GM12801 (cell line): ENCODE measurements around the gene RIMS3.

Experiments used
- TF ChIP-seq, protein P1 (sequence below): IDR thresholded peaks from one replicate; pipeline ENCODE4 v1.5.1; 2011; ENCODE audit warnings: control low read depth; ENCODE audit not compliant: insufficient read length; ENCODE audit errors: extremely low read depth

RIMS3 gene

DNA sequence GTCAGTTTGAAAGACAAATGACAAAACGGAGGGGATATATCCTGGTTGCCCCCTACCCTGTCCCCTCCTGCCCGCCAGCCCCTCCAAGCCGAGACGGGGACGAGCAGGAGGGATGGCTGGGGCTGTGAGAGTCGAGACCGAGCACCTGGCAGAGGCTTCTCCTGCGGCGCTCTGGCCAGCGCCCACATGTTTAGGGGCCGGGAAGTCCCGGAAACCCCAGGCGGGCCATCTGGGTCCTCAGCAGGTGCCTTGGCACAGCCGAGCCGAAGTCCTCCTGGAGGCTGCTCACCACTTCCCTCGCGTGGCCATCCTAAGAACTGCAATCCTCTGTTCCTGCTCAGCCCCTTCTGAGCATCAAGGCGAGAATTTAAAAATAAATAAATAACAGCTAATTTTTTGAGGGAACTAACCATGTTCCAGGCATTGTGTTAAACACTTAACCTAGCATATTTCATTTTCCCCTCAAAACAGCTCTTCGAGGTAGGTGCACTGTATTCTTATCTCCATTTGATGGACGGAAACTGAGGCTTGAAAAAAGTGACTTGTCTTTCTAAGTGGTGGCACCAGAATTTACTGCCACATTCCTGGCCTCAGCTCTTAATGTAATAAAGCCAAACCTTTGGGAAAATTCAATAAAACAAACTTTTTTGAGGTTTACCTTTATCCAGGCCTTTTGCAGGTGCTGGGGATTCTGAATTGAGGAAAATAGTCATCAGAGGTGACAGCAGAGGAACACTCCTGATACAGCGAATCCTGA, 3.5 kb upstream of the RIMS3 start:
- TF ChIP-seq, protein P1, sequence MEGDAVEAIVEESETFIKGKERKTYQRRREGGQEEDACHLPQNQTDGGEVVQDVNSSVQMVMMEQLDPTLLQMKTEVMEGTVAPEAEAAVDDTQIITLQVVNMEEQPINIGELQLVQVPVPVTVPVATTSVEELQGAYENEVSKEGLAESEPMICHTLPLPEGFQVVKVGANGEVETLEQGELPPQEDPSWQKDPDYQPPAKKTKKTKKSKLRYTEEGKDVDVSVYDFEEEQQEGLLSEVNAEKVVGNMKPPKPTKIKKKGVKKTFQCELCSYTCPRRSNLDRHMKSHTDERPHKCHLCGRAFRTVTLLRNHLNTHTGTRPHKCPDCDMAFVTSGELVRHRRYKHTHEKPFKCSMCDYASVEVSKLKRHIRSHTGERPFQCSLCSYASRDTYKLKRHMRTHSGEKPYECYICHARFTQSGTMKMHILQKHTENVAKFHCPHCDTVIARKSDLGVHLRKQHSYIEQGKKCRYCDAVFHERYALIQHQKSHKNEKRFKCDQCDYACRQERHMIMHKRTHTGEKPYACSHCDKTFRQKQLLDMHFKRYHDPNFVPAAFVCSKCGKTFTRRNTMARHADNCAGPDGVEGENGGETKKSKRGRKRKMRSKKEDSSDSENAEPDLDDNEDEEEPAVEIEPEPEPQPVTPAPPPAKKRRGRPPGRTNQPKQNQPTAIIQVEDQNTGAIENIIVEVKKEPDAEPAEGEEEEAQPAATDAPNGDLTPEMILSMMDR = no peak

DNA sequence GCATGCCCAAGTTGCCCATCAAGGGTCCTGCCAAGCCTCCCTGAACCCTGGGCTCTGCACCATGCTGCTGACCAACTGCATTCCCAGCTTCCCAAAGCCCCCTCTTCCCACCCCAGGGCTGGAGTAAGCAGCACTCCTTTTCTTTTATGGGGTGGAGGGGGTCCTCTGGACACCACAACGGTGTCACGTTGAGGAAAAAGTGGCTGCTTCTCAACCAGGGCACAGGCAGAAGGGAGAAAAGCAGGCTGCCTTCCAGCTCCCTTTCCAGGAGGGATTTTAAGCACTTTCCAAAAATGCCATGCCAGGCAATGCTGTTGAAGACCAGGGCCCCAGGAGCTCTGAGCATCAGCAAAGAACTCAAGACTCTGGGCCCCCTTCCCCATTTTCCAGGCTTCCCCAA, 691 bp downstream of the RIMS3 start:
- TF ChIP-seq, protein P1 = no peak

DNA sequence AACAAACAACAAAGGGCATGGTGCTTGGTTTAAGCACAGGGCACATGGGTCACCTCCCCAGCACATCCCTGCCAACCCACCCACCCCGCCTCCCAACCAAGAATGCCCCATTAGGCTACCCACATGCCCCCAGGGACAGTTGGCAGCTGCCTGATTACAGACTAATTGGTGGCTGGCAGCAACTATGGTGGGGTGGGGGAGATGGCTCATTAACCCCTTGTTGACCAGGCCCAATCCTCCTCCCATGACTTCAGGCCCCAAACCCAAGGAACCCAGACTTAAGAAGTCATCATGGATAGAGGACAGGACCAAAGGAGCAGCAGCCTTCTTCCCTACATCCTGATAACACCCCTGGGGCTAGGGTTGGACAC, 1.3 kb downstream of the RIMS3 start:
- TF ChIP-seq, protein P1 = no peak

DNA sequence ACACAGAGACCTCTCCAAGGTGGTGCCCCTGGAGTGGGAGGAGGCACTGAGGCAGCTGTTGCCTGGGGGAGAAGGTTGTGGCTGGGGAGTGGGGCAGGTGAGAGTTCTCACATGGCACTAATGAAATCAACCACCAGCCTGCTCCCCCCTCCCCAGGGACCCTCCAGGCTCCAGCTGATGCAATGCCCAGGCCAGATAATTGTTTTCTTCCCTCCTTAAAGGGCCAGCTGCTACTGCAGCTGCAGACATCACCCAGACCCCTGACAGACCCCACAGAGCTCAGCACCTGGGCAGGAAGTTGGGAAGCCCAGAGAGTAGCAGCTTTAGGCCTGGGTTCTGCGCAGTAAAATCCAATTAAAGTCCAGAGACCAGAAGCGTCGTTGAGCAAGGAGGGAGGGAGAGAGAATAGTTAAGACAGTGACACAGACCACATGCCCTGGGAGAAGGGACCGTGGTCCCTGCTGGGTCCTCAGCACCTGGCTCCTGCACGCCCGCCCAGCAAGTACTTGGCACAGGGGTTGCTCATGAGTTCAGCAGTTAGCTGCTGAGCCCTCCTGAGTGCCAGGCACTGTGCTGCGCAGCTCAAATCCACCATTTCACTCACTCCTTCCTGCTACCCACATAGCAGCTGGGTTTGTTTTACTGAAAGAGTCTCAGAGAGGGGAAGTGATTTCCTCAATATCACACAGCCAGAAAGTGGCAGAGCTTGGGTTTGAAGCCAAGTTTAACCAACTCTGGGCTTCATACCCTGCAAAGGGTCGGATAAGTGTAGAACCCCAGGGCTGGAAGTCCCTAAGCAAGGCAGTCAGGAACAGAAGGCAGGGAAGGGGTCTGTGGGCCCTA, 1.9 kb downstream of the RIMS3 start:
- TF ChIP-seq, protein P1 = no peak

DNA sequence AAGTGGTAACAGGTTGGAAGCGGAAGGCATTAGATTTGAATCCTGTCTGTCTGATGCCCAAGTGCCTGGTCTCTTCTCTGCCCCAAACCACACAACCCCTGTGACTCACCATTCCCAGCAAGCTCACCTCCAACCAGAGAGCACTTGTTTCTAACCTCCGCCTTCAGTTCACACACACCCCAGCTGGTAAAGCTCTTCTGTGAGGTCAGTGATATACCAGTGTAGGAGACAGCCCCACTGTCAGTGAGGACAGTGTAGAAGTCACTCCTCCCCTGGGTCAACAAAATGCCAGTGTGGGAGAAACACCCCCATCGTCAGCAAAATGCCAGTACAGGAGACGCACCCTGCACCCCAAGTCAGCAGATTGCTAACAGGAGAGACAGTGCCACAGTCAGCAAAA, 2.6 kb downstream of the RIMS3 start:
- TF ChIP-seq, protein P1 = no peak

DNA sequence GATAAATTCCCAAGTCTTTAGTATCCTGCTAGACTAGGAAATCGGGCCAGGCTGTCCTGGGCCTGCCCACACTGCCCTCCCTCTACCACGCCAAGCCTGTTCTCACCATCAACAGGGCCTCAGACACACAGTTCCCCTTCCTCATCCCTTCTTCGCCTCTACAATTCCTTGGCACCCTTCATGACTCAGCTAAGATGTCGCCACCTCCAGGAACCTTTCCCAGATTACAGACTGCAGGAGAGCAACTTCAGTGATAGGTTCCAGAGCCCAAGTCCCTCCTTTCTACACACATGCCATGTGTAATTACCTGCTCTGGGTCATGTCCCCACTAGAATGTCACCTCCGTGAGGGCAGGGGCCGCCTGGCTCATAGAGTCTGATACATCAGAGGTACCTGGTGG, 3.3 kb downstream of the RIMS3 start:
- TF ChIP-seq, protein P1 = no peak

DNA sequence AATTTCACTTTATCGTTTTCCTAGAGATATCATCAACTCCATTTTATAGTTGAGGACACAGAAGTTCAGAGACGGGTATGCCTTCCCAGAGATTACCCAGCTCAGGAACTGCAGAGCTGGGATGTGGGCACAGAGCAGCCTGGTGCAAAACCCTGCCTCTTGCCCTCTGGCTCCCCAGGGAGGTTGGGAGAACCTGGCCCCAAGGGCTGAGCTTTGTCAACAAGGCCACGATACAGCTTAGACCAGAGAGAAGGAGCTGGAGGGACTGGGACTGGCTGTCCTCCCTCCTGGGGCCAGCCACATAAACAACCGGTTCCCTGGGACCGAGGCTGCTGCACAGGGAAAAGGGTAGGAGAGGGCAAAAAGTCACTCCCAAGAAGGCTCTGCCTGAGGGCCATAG, 3.8 kb downstream of the RIMS3 start:
- TF ChIP-seq, protein P1 = no peak
